K562 (cell line): ENCODE results near the gene BCAP31. TPM values are rescaled to one million over a fixed set of nuclear protein-coding genes. Genes with fewer than 3 reads are reported as not detected.
A peak's percentile ranks its signal among the peaks of the same experiment; 100 is the strongest.

ENCODE experiments used
- ATAC-seq: fragments of 200-7000 bp; cut with Tn5 transposase; 3 replicates; pipeline ENCODE4 v1.9.1; 2020; ENCODE audit warnings: moderate library complexity
- BruUV-seq: library from RNA; stranded (reverse); fragments of 400-500 nt; replicated peaks from 2 replicates; lab custom pipeline; 2021; lab: Mats Ljungman, UMichigan
- CTCF ChIA-PET: fragments of 300-600 bp; formaldehyde crosslinking; extraction: SDS; loops from one replicate; lab custom pipeline; 2021; ENCODE audit warnings: low intra/inter-chr PET ratio; lab: Yijun Ruan, JAX
- POLR2A ChIA-PET: fragments of 300-600, 350-650 bp; sonication (Branson Sonifier 250); formaldehyde crosslinking; extraction: SDS; loops from one replicate; lab custom pipeline; 2021; ENCODE audit warnings: antibody characterized with exemption, inconsistent platforms; lab: Yijun Ruan, JAX
- DNase-seq, 4 experiments: peaks; one replicate each; pipeline versions ENCODE4 v3.0.0 to v3.0.0-alpha.2; 2011 to 2018; ENCODE audit warnings: low spot score in 3 of 4, mixed read lengths in 3 of 4; ENCODE audit errors: extremely low read depth in 1 of 4
- FAIRE-seq: peaks from 2 replicates; lab custom pipeline; 2011; peaks lifted over from hg19 to GRCh38; lab: Jason Lieb, UNC
- H2AFZ ChIP-seq: 2 replicates; pipeline ENCODE4 v1.6.0; 2011; ENCODE audit warnings: low read depth, low read length, control low read depth, inconsistent platforms
- H3K27ac ChIP-seq: fragments of 200-600 bp; 3 replicates; pipeline ENCODE4 v1.8.0; 2011; ENCODE audit warnings: low read depth, mild to moderate bottlenecking, control low read depth, inconsistent platforms, low read length, moderate library complexity, mixed read lengths; ENCODE audit errors: extremely low read depth
- H3K27me3 ChIP-seq, 2 experiments: fragments of 300-600 bp in 1 of 2; 2 replicates in 1 of 2; 3 replicates in 1 of 2; pipeline versions ENCODE4 v1.6.0 to v1.8.0; 2011; ENCODE audit warnings: inconsistent platforms in 2 of 2, low read length in 2 of 2, mild to moderate bottlenecking in 1 of 2, mixed read lengths in 1 of 2, moderate library complexity in 1 of 2; ENCODE audit not compliant: control insufficient read depth in 2 of 2, insufficient read depth in 2 of 2
- H3K36me3 ChIP-seq: fragments of 300-600 bp; 3 replicates; pipeline ENCODE4 v1.8.0; 2011; ENCODE audit warnings: mild to moderate bottlenecking, low read length, inconsistent platforms; ENCODE audit not compliant: control insufficient read depth, insufficient read depth
- H3K4me1 ChIP-seq, 2 experiments: fragments of 200-600 bp in 1 of 2; replicated peaks in 1 of 2; 2 replicates in 1 of 2; 3 replicates in 1 of 2; pipeline versions ENCODE4 v1.5.1 to v1.8.0; 2011; ENCODE audit warnings: inconsistent platforms in 2 of 2, low read length in 2 of 2, mild to moderate bottlenecking in 1 of 2, mixed read lengths in 1 of 2, moderate library complexity in 1 of 2; ENCODE audit not compliant: control insufficient read depth in 2 of 2, insufficient read depth in 2 of 2
- H3K4me2 ChIP-seq: 2 replicates; pipeline ENCODE4 v1.6.1; 2011; ENCODE audit warnings: low read length, control low read depth, inconsistent platforms, mixed read lengths; ENCODE audit not compliant: insufficient read depth
- H3K4me3 ChIP-seq: fragments of 200-600 bp; sonication (generic), shearing (Covaris generic); 2 replicates; pipeline ENCODE4 v1.5.1; 2016; ENCODE audit warnings: control low read depth, inconsistent platforms
- H3K79me2 ChIP-seq: fragments of 200-600 bp; 3 replicates; pipeline ENCODE4 v1.8.0; 2011; ENCODE audit warnings: low read length, inconsistent platforms; ENCODE audit not compliant: control insufficient read depth, insufficient read depth
- H3K9ac ChIP-seq, 2 experiments: 2 replicates each; pipeline versions ENCODE4 v1.6.0 to v1.6.1; 2011; ENCODE audit warnings: low read depth in 2 of 2, low read length in 2 of 2, control low read depth in 1 of 2, inconsistent platforms in 1 of 2, mild to moderate bottlenecking in 1 of 2, mixed read lengths in 1 of 2; ENCODE audit not compliant: insufficient read depth in 1 of 2
- H3K9me1 ChIP-seq: one replicate; pipeline ENCODE4 v1.6.0; 2011; ENCODE audit warnings: inconsistent platforms, mild to moderate bottlenecking, low read length, moderate library complexity; ENCODE audit not compliant: control insufficient read depth, insufficient read depth
- H3K9me3 ChIP-seq: replicated peaks from 2 replicates; pipeline ENCODE4 v1.5.1; 2011; ENCODE audit warnings: low read depth, low read length, inconsistent platforms; ENCODE audit not compliant: control insufficient read depth, insufficient read depth
- H4K20me1 ChIP-seq: replicated peaks from 2 replicates; pipeline ENCODE4 v1.6.1; 2011; ENCODE audit warnings: low read length, inconsistent platforms, mixed read lengths; ENCODE audit not compliant: control insufficient read depth, insufficient read depth
- HNRNPLL ChIP-seq: fragments of 200-400 bp; formaldehyde crosslinking; IDR thresholded peaks from 2 replicates; pipeline ENCODE4 v1.6.1; 2017; ENCODE audit warnings: low read length, low read depth, mild to moderate bottlenecking; ENCODE audit not compliant: poor library complexity, severe bottlenecking
- KLF10 ChIP-seq: fragments of 250-450 bp; sonication (Bioruptor Pico); IDR thresholded peaks from 2 replicates; pipeline ENCODE4 v1.6.1; 2021; ENCODE audit warnings: matching md5 sums
- ZNF175 ChIP-seq: fragments of 200-800 bp; sonication (Bioruptor generic); IDR thresholded peaks from 2 replicates; pipeline ENCODE4 v1.6.1; 2016; ENCODE audit warnings: low read depth, mild to moderate bottlenecking, missing genetic modification characterization, missing compliant biosample characterization
- WGBS: fragments of 100-300 bp; shearing (Covaris generic); methylation state at CpG from one replicate; pipeline ENCODE4 v1.1.6; 2016; ENCODE audit warnings: low coverage, mixed read lengths; ENCODE audit not compliant: insufficient coverage; ENCODE audit errors: missing lambda C conversion rate; 5-methylcytosine and 5-hydroxymethylcytosine counted together
- in situ Hi-C: fragments of 300-500 bp; cut with MboI; formaldehyde crosslinking; loops from 4 replicates; pipeline ENCODE4 v1.15.0; 2018; ENCODE audit warnings: inconsistent platforms, mixed read lengths
- intact Hi-C: fragments of 100-400 bp; cut with micrococcal nuclease; formaldehyde crosslinking; loops from 2 replicates; pipeline ENCODE4 v1.14.2; 2022
- polyA plus RNA-seq, 8 experiments: library from polyadenylated mRNA; depleted of rRNA in 4 of 8; stranded (reverse) in 5 of 8; unstranded in 3 of 8; fragments of >200 nt; fragmentation: Nextera tagmentation in 2 of 8; fragmentation: Illumina TruSeq in 1 of 8; extraction: Ambion mirVana in 2 of 8; extraction: Trizol in 1 of 8; gene quantifications; 2 replicates each; pipeline versions ENCODE4 v1.2.1 to v1.2.3, GENCODE V29; 2011 to 2014; ENCODE audit warnings: inconsistent platforms in 1 of 8, missing spikeins in 1 of 8
- total RNA-seq, 7 experiments: library from RNA; depleted of rRNA in 6 of 7; stranded (reverse); fragments of >200 nt in 6 of 7; fragmentation: Illumina TruSeq in 2 of 7; extraction: Trizol in 2 of 7; gene quantifications; 2 replicates each; pipeline versions ENCODE4 v1.2.1 to v1.2.3, GENCODE V29; 2011 to 2021; ENCODE audit warnings: low replicate concordance in 1 of 7
- TF ChIP-seq, protein P1 (sequence below), 2 experiments: fragments of 250-450 bp in 1 of 2; fragments of 450-650 bp in 1 of 2; sonication (Bioruptor Pico) in 1 of 2; IDR thresholded peaks; 2 replicates each; pipeline versions ENCODE4 v1.6.1 to v1.8.0; 2016 to 2021; ENCODE audit warnings: mild to moderate bottlenecking in 2 of 2, moderate library complexity in 2 of 2, missing compliant biosample characterization in 1 of 2, missing genetic modification characterization in 1 of 2

Gene BCAP31
- total and polyA plus RNA-seq, 9 of the 15 experiments (the other 6 are each of a cell fraction or from before 2014, with no cell fraction given): 156 to 683 (median 188) TPM

DNA sequence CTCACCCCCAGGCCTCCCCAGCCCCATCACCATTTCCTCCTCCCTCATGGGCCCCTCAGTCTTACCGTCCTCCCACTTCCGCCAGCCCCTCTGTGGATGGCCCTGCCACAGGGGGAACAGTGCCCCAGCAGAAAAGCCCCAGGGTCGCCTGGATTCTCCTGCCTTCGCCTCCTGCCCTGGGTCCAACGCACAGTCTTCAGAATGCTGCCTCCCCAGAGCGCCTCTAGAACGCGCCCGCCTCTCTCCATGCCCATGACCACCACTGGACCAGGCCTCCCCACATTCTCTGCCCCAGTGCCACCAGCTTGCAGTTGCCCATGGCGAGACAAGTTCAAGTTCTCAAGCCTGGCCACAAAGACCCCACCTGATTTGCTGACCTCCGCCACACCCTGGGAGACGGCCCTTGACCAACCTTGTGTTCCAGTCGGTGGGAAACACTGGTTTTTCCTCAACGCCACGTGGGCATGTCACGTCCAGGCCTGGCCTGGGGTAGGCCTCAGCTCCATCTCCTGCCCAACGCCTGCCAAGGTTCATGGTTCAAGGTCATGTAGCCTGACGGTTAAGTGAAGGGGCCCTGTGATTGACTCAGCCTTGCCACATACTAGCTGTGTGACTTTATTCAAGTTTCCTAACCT lies 39.2 kb upstream of the BCAP31 start:
- BruUV-seq: no TSS peak
- in situ Hi-C loops (no loop called here), intact Hi-C loops (no loop called here)
- no peaks in the 10 kb centered on the region for H3K9me3 ChIP-seq
- FAIRE-seq (no peak), DNase-seq (peak in 1 of 4 experiments; percentile 1), ATAC-seq (no peak)
- ChIA-PET CTCF (interaction anchor here (1.2 to 1.5 kb wide), 2 partner anchors 184 to 190 kb away, joined by 4 to 6 read pairs; no protein-coding TSS in a partner anchor), POLR2A (interaction anchor here (0.6 to 1.3 kb wide), 4 partner anchors 8 to 819 kb away, joined by 3 to 4 read pairs (median 4); no protein-coding TSS in a partner anchor)
- no peak overlapping the region for H3K27ac ChIP-seq
- H3K27me3 ChIP-seq: no peaks in the 10 kb centered on the region
- H3K4me2 ChIP-seq: no peak overlapping the region
- H3K9me1 ChIP-seq: no peaks in the 10 kb centered on the region
- no peaks in the 10 kb centered on the region for H4K20me1 ChIP-seq
- TF ChIP-seq ZNF175 (no peak), HNRNPLL (no peak), KLF10 (no peak)
- TF ChIP-seq, protein P1, sequence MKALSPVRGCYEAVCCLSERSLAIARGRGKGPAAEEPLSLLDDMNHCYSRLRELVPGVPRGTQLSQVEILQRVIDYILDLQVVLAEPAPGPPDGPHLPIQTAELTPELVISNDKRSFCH (CRISPR knock-in tag; IDR thresholded peaks at IDR 0.05): no peak
- TF ChIP-seq, protein P1 (tag; IDR thresholded peaks at IDR 0.05): no peak
- H3K4me3 ChIP-seq: no peak overlapping the region
- peaks cover 15 to 59% of the 10 kb centered on the region in 2 experiments for H3K4me1 ChIP-seq
- H3K79me2 ChIP-seq: peaks cover 14% of the 10 kb centered on the region
- WGBS: 92% methylated on average over 13 of the region's 18 CpGs
- H2AFZ ChIP-seq: no peak overlapping the region
- peak overlapping the region in 1 of 2 experiments; percentile 45; a peak in 2 of 4 replicates for H3K9ac ChIP-seq
- H3K36me3 ChIP-seq: no peaks in the 10 kb centered on the region
